HAP-1 (cell line): ENCODE data around the gene CHADL.

Experiments
- DNase-seq, 2 experiments: peaks; one replicate each; pipeline ENCODE4 v3.0.0-alpha.2; 2016 to 2020; ENCODE audit warnings: low spot score in 2 of 2
- H3K27me3 ChIP-seq: fragments of 250-450 bp; sonication (Bioruptor Pico); 2 replicates; pipeline ENCODE4 v1.5.1; 2020; ENCODE audit warnings: low read depth, mild to moderate bottlenecking, moderate library complexity
- H3K36me3 ChIP-seq: fragments of 250-450 bp; sonication (Bioruptor Pico); replicated peaks from 2 replicates; pipeline ENCODE4 v1.5.1; 2020; ENCODE audit warnings: mild to moderate bottlenecking
- H3K4me1 ChIP-seq: fragments of 250-450 bp; sonication (Bioruptor Pico); 2 replicates; pipeline ENCODE4 v1.5.1; 2020; ENCODE audit warnings: mild to moderate bottlenecking
- H3K4me3 ChIP-seq: fragments of 250-450 bp; sonication (Bioruptor Pico); 2 replicates; pipeline ENCODE4 v1.5.1; 2020; ENCODE audit warnings: mild to moderate bottlenecking, moderate library complexity
- H3K9me3 ChIP-seq: fragments of 250-450 bp; sonication (Bioruptor Pico); 2 replicates; pipeline ENCODE4 v1.5.1; 2020; ENCODE audit warnings: mild to moderate bottlenecking, moderate library complexity
- in situ Hi-C: fragments of 300-500 bp; cut with MboI; formaldehyde crosslinking; loops from 3 replicates; pipeline ENCODE4 v1.14.3; 2020; ENCODE audit warnings: low sequenced_read_pairs, inconsistent platforms, mixed read lengths

CHADL gene

GRCh38 chr22:41248758-41249157, 8.0 kb upstream of the CHADL start:
- H3K36me3 ChIP-seq = peaks cover 85% of the 10 kb centered on the region
- no peak overlapping the region for H3K4me3 ChIP-seq
- no peaks in the 10 kb centered on the region for H3K4me1 ChIP-seq
- in situ Hi-C loops = no loop called here
- no peaks in the 10 kb centered on the region for H3K27me3 ChIP-seq
- H3K9me3 ChIP-seq = no peaks in the 10 kb centered on the region
- no peak for DNase-seq

- Histone ChIP-seq H3K4me1 (no peaks in the 10 kb centered on the region), H3K27me3 (no peaks in the 10 kb centered on the region), H3K9me3 (no peaks in the 10 kb centered on the region), H3K36me3 (peaks cover 80% of the 10 kb centered on the region), H3K4me3 (no peak overlapping the region)
- in situ Hi-C loops = no loop called here
- no peak for DNase-seq
Observed at GRCh38 chr22:41248314-41248713, 7.6 kb upstream of the CHADL start.

DNA sequence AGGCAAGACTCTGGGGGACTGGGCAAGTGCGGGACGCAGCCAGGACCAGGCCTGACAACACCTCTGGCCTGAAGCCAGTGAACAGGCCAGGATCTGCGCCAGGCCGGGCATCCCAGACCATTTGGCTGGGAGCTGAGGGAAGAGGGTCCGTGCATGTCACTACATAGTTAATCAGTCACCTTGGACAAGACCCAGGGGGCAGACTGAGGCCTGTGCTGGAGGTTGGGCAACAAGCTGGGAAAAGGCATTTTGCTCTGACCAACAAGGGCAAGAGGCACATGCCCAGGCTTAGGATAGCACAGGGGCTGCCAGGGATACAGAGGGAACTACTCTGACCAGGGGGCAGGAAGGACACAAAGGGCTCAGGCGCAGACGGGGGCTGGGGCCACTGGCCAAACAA, 7.0 kb upstream of the CHADL start:
- Histone ChIP-seq H3K4me1 (no peaks in the 10 kb centered on the region), H3K4me3 (no peak overlapping the region), H3K36me3 (peaks cover 74% of the 10 kb centered on the region), H3K9me3 (no peaks in the 10 kb centered on the region), H3K27me3 (no peaks in the 10 kb centered on the region)
- in situ Hi-C loops = no loop called here
- no peak for DNase-seq

DNA sequence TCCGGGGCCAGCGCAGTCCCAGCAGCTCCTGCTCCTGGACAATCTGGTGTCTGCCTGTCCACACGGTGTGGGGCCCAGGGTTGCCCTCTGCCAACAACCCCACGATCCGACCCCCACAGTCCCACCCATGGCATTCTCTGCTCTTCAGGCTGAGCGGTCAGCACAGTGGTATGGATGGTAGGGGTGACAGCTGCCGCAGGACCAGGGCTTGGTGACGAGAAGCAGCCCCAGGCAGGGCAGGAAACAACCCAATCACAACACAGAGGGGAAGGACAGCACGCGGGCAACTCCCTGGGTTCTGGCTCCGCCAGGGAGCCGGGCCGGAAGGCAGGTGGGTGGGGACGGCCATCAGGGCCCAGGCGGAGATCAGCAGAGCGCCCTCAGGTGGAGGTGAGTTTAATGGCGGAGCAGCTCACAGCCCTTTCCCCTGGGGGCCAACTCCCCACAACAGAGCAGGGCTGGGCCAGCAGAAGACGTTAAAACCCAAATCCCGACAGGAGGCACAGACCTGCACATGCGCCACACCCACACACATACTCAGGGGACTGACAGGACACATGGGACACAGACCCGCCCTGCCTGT, 5.3 kb upstream of the CHADL start:
- Histone ChIP-seq H3K4me1 (no peaks in the 10 kb centered on the region), H3K36me3 (peaks cover 57% of the 10 kb centered on the region), H3K9me3 (no peaks in the 10 kb centered on the region), H3K27me3 (no peaks in the 10 kb centered on the region), H3K4me3 (no peak overlapping the region)
- no peak for DNase-seq
- in situ Hi-C loops = no loop called here

GRCh38 chr22:41243361-41243760, 2.6 kb upstream of the CHADL start:
- Histone ChIP-seq H3K4me3 (no peak overlapping the region), H3K36me3 (peaks cover 31% of the 10 kb centered on the region), H3K27me3 (no peaks in the 10 kb centered on the region), H3K9me3 (no peaks in the 10 kb centered on the region), H3K4me1 (no peaks in the 10 kb centered on the region)
- DNase-seq = no peak
- in situ Hi-C loops = no loop called here

DNA sequence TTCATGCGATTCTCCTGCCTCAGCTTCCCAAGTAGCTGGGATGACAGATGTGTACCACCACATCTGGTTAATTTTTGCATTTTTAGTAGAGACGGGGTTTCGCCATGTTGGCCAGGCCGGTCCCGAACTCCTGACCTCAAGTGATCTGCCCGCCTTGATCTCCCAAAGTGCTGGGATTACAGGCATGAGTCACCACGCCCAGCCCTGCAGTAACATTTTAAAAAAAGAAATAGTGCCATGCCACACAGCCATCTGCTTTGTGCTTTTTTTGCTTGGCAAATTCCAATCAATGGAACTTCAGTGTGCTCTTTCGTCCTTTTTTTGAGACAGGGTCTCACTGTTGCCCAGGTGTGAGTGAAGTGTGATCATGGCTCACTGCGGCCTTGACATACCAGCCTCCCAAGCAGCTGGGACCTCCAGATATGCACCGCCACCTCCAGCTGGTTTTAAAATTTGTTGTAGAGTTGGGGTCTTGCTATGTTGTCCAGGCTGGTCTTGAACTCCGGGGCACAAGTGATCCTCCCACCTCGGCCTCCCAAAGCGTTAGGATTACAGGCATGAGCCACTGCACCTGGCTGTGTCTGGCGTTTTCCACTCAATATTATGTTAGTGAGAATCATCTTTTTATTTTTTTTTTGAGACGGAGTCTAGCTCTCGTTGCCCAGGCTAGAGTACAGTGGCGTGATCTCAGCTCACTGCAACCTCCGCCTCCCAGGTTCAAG, 1.8 kb upstream of the CHADL start:
- Histone ChIP-seq H3K4me1 (no peaks in the 10 kb centered on the region; the same call in 1 of the 2 replicates), H3K9me3 (no peaks in the 10 kb centered on the region), H3K4me3 (no peak overlapping the region), H3K27me3 (no peaks in the 10 kb centered on the region), H3K36me3 (peaks cover 24% of the 10 kb centered on the region)
- DNase-seq = no peak
- in situ Hi-C loops = no loop called here

DNA sequence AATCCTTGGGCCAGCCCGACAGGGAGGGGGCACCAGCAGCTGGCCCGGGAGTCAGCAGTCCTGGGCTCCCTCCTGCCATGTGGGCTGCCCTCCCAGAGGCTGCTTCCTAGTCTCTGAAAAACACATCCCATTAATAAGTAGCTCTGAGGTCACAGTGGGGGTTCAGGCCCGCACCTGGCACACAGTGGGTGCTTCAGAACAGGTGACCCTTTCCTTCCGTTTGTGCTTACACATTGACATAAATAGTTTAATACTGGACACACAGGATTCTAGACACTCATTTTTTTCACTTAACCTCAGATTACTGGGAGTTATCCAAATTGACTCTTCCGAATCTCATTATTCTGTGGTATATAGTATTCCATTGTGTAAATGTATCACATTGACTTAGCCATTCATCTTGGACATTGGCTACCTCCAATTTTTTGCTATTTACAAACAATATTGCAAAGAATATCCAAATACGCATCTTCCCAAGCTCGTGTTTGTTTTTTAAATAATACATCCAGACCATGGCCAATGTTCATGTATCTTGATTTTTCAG, 474 bp upstream of the CHADL start:
- no peaks in the 10 kb centered on the region for H3K9me3 ChIP-seq
- H3K4me3 ChIP-seq = no peak overlapping the region
- in situ Hi-C loops = no loop called here
- peaks cover 12% of the 10 kb centered on the region for H3K36me3 ChIP-seq
- no peaks in the 10 kb centered on the region; the same call in 1 of the 2 replicates for H3K4me1 ChIP-seq
- no peak for DNase-seq
- no peaks in the 10 kb centered on the region for H3K27me3 ChIP-seq

GRCh38 chr22:41239443-41240128, 1.1 kb downstream of the CHADL start:
- H3K4me1 ChIP-seq = peaks cover 3% of the 10 kb centered on the region
- no peaks in the 10 kb centered on the region for H3K36me3 ChIP-seq
- no peak for DNase-seq
- no peaks in the 10 kb centered on the region for H3K27me3 ChIP-seq
- H3K9me3 ChIP-seq = no peaks in the 10 kb centered on the region
- H3K4me3 ChIP-seq = no peak overlapping the region
- in situ Hi-C loops = no loop called here

DNA sequence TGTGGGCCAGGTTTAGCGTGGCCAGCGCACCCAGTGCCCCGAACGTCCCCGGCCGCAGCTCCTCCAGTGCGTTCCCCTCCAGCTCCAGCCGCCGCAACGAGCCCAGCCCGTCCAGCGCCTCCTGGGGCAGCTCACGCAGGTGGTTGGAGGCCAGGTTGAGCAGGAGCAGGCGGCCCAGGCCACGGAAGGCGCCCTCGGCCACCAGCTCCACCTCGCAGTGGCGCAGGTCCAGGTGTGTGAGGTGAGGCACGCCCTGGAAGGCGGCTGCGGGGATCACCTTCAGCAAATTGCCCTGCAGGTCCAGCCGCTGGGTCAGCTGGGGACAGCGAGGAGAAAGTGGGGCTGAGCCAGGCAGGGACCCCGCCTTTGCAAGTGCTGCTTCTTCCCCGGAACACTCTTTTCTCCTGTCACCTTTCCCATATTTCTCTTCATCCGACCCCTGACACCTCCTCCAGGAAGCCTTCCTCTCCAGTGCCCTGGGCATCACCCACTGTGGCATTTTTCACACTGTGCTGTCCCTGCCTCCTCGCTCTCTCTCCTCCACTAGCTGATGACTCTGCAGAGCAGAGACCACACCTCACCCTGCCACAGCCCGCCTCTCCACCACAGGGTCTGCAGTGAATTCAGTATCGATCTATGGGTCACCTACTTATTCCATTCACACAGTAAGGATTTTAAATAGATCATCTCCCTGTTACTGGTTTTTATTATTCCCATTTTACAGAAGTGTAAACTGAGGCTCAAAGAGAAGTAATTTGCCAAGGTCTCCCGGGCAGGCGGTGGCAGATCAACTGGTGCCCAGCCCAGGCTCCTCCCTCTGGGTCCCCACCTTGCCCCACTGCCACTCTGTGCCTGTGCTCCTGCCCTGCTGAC, 1.9 kb downstream of the CHADL start:
- no peaks in the 10 kb centered on the region for H3K36me3 ChIP-seq
- in situ Hi-C loops = no loop called here
- H3K4me1 ChIP-seq = peaks cover 3% of the 10 kb centered on the region
- H3K9me3 ChIP-seq = no peaks in the 10 kb centered on the region
- no peak overlapping the region for H3K4me3 ChIP-seq
- no peak for DNase-seq
- H3K27me3 ChIP-seq = no peaks in the 10 kb centered on the region

DNA sequence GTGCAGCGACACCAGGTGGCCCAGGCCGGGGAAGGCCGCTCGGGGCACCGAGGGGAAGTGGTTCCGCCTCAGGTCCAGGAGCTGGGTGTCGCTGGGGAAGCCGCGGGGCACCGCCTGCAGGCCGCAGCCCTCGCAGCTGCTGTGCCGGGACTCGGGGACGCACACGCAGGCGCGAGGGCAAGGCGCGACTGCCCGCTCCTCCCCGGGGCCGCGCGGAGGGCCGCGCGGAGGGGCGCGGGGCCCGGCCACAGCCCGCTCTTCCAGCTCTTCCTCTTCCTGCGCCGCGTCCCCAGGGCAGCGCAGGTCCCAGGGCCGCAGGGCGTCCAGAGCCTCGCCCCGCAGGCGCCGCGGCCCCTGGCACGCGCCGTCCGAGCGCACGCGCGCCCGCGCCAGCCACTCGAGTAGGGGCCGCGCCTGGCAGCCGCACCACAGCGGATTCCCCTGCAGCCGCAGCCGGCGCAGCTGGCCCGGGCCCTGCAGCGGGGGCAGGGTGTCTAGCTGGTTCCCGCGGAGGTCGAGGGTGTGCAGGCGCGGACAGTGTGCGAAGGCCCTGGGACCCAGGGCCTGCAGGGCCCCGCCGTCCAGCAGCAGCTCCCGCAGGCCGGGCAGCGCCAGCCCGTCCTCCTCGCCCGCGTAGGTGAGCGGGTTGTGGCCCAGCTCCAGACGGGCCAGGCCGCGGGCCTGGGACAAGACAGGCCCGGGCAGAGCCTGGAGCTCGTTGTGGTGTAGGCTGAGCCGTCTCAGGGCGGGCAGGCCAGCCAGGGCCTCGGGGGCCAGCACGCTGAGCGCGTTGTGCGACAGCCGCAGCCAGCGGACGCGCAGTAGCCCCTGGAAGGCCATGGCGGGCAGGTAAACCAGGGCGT, 2.8 kb downstream of the CHADL start:
- in situ Hi-C loops = no loop called here
- Histone ChIP-seq H3K4me3 (no peak overlapping the region), H3K27me3 (no peaks in the 10 kb centered on the region), H3K36me3 (no peaks in the 10 kb centered on the region), H3K4me1 (peaks cover 3% of the 10 kb centered on the region), H3K9me3 (no peaks in the 10 kb centered on the region)
- DNase-seq = peak; percentile 27 to 74

- in situ Hi-C loops = no loop called here
- no peak overlapping the region for H3K4me3 ChIP-seq
- H3K36me3 ChIP-seq = no peaks in the 10 kb centered on the region
- DNase-seq = no peak
- no peaks in the 10 kb centered on the region for H3K9me3 ChIP-seq
- H3K4me1 ChIP-seq = peaks cover 3% of the 10 kb centered on the region
- no peaks in the 10 kb centered on the region for H3K27me3 ChIP-seq
Observed at GRCh38 chr22:41237036-41237706, 3.6 kb downstream of the CHADL start.

DNA sequence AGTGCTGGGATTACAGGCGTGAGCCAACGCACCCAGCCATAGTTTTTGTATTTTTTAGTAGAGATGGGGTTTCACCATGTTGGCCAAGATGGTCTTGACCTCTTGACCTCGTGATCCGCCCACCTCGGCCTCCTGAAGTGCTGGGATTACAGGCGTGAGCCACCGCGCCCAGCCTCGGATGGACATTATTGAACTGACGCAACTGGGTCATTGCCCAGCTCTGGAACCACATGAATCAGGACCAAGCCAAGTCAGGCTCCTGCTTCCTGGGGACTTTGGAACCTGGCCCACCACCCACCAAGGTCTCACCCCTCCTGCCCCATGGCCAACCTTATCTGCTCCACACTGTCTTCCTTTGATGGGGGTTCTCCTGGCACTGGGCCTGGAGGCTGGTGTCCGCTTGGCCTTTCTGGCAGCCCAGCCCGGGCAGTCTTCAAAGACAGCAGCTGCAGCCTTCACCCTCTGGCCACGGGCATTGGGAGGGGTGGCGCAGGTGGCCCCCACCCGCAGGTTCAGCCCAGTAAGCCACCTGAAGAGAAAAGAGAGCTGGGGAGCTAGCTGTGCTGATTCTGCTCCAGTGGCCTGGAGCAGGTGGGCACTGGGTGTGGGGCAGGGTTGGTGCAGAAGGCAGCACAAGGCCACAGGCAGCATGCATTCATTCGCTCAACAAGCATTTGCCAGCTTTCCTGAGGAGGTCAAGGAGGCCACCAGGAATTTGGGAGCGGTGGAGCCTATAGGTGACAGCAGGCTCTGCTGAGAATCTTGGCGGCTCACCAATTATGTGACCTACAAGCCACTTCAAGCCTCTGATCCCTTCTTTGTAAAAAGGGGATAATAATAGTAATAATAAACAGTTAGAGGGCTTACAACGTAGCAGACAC, 5.7 kb downstream of the CHADL start:
- Histone ChIP-seq H3K4me1 (peaks cover 3% of the 10 kb centered on the region), H3K9me3 (no peaks in the 10 kb centered on the region), H3K27me3 (no peaks in the 10 kb centered on the region), H3K4me3 (no peak overlapping the region), H3K36me3 (peaks cover 5% of the 10 kb centered on the region)
- in situ Hi-C loops = no loop called here
- no peak for DNase-seq
